Anterior cingulate cortex (tissue), 58 donors: Measurements from ENCODE around the gene IQCH.
A peak's percentile ranks its signal among the peaks of the same experiment; 100 is the strongest.
"Not testable (repeated sequence)": the region's sequence is repeated elsewhere in the genome, so short reads cannot be mapped to it uniquely, and the experiment has no call there.

Experiments
- DNase-seq, 58 donors: peaks; one replicate each; lab custom pipeline; 2025; lab: John Stamatoyannopoulos, UW

The IQCH gene

GRCh38 chr15:67343206-67343605 lies 88.6 kb downstream of the IQCH start:
- no peak for DNase-seq

- no peak for DNase-seq
Observed at GRCh38 chr15:67349634-67350033, 95.0 kb downstream of the IQCH start.

- no peak for DNase-seq
Observed at GRCh38 chr15:67350042-67350441, 95.5 kb downstream of the IQCH start.

- DNase-seq = no peak
Observed at GRCh38 chr15:67358391-67358790, 103.8 kb downstream of the IQCH start.

- peak in 1 of 58 donors; percentile 7 for DNase-seq
Observed at GRCh38 chr15:67358812-67359211, 104.2 kb downstream of the IQCH start.

GRCh38 chr15:67359431-67360079 lies 105.0 kb downstream of the IQCH start:
- no peak for DNase-seq

- DNase-seq = no peak
Observed at GRCh38 chr15:67361100-67361499, 106.5 kb downstream of the IQCH start.

- DNase-seq = not testable (repeated sequence)
Observed at GRCh38 chr15:67363712-67364111, 109.1 kb downstream of the IQCH start.

- DNase-seq = no peak
Observed at GRCh38 chr15:67365994-67366393, 111.4 kb downstream of the IQCH start.

GRCh38 chr15:67366904-67367303 lies 112.3 kb downstream of the IQCH start:
- DNase-seq = no peak

GRCh38 chr15:67369359-67369998 lies 114.9 kb downstream of the IQCH start:
- no peak for DNase-seq

- no peak for DNase-seq
Observed at GRCh38 chr15:67370206-67370954, 115.8 kb downstream of the IQCH start.

GRCh38 chr15:67372543-67372942 lies 118.0 kb downstream of the IQCH start:
- DNase-seq = no peak

- DNase-seq = no peak
Observed at GRCh38 chr15:67372986-67373675, 118.5 kb downstream of the IQCH start.

- DNase-seq = no peak
Observed at GRCh38 chr15:67373971-67374370, 119.4 kb downstream of the IQCH start.

- no peak for DNase-seq
Observed at GRCh38 chr15:67379530-67379929, 124.9 kb downstream of the IQCH start.

- DNase-seq = no peak
Observed at GRCh38 chr15:67380921-67381320, 126.3 kb downstream of the IQCH start.

- DNase-seq = no peak
Observed at GRCh38 chr15:67381416-67382045, 126.9 kb downstream of the IQCH start.

GRCh38 chr15:67382723-67383122 lies 128.1 kb downstream of the IQCH start:
- no peak for DNase-seq

GRCh38 chr15:67383899-67384298 lies 129.3 kb downstream of the IQCH start:
- no peak for DNase-seq

- no peak for DNase-seq
Observed at GRCh38 chr15:67384761-67385160, 130.2 kb downstream of the IQCH start.
